GM21737 (cell line): Measurements from ENCODE around the gene EHD4.

ENCODE experiments used
- ATAC-seq: cut with Tn5 transposase; IDR thresholded peaks from one replicate; pipeline ENCODE4 v1.9.1; 2021; ENCODE audit warnings: mild to moderate bottlenecking, moderate library complexity; ENCODE audit not compliant: unreplicated experiment

Gene EHD4

DNA sequence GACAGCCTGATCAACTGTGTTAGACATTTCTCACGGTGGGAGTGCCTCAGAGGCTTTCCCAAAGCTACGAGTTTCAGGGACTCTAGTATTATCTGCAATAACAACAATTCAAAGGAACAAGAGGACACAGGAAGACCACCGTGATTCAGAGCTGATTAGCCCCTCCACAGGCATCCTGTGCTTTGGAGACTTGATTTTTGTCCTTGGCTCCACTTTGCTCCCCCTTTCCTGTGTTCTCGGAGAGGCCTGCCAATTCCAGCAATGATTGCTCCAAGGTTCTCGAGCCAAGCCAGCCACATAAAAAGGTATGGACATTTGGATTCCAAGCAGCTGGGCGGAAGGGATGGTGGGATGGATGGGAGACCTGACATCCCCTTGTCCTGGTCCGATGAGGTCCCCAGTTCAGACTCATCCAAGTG lies 14.3 kb downstream of the EHD4 start:
- no peak for ATAC-seq

DNA sequence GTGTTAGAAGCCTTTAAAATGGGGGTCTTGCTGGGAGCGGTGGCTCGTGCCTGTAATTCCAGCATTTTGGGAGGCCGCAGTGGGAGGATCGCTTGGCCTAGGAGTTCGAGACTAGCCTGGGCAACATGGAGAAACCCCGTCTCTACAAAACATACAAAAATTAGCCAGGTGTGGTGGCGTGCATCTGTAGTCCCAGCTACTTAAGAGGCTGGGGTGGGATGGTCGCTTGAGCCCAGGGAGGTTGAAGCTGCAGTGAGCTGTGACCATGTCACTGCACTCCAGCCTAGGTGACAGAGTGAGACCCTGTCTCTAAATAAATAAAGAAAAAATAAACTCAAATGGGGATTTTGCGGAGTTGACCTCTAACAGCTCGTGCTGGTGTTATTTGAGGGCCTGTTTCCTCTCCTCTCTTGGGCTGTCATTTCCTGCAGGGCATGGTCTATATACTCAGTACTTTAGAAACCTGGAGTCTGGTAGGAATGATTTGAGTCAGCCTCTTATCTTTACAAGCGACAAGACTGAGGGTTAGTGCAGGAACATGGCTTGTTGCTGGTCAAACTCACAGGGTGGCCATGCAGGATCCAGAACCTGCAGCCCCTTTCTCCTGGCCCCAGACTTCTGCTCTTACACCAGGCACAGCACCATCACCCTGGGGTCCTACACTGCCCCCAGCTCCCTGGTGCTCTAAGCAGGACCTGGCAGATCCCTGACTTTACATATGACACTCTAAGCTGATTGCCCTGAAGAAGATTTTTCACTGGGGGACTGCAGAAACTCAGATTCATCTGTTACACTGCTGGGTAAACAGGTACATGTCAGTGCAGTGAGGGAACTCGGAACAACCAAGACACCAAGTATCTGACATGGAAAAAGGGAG lies 15.1 kb downstream of the EHD4 start:
- peak; percentile 73 for ATAC-seq

DNA sequence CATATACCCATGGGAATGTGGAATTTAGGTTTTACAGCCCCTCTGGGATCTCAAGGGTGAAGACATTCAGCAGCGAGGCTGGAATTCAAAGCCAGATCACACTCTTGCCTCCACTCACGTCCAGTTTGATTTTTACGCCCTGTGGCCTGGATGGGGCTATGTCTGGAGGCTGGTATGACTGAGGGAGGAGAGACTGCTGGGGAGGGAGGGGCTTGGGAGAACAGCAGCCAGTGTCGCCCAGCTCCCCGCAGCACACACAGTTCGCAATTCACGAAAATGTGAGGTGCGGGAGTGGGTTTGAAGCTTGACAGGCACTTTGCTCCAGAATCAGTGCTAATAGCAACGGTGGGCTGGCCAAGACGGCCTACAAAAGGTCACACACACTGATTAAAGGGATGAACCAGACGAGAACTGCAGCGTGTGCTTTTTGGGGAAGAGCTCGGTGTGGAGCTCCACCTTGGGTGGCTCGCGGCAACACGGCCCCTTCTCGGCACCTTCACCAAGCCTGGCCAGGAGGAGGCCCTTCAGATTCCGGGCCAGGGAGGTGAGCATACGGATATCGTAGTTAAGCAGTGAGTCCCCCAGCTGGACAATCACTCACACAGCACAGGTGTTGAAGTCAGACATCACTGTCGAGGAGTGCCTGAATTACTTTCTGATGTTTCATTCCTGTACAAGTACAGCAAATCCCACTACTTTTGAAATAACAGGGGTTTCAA lies 16.4 kb downstream of the EHD4 start:
- no peak for ATAC-seq

DNA sequence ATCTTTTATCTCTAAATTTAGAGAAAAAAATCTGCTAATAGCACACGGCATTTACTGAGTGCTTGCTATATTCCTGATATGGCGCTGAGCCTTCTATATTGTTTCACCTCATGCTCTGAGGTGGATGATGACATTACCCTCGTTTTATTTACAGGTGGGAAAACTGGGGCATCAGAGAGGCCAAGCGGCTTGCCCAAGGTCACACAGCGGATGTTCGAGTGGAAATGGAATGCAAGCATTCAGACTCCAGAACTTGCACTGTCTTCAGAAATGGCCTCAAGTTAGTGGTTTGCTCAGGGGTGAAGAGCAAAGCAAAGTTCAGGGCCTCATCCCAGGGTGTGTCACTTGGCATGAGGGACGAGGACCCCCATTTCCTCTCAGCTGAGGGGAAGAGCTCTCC lies 17.3 kb downstream of the EHD4 start:
- no peak for ATAC-seq

DNA sequence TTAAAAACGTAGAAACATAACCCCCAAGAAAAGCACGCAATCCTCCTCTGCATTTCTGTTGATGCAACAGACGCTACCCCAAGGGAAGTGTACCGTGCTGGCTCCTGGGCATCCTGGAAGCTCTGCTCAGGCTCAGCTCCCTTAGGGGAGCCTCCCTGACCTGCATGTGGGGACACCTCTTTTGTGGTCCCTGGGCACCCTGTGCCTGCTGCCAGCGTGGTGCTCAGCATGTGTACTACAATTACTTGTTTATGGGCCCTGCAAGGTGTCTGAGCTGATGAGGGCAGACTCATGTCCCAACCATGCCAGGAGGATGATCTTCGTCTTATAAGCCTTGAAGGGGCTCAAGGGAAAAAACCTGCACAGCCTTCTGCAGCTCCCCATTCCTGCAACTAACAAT lies 18.3 kb downstream of the EHD4 start:
- no peak for ATAC-seq

DNA sequence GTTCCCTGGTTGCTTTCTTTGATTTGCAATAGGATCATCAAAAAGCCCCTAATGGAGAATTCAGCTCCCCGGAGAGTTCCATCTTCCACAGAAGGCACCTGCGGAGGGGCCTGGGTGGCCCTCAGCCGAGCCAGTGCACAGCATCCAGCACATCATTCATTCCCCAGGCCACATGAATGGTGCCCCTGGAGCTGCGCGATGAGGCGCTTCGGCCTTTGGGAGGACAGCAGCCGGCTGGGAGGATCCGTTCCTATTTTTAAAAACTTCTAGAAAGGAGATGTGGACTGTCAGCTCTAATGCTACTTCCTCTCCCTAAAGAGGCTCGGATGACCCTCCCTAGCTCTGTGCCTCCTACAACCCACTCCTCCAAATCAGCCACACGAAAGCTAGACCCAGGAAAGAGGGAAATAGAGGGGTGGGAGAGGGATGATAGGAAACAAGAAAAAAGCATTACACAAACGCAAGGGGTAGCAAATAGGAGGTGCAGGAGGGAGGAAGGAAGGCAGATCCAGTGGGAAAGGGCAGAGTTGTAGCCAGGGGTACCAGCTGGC lies 20.3 kb downstream of the EHD4 start:
- no peak for ATAC-seq

DNA sequence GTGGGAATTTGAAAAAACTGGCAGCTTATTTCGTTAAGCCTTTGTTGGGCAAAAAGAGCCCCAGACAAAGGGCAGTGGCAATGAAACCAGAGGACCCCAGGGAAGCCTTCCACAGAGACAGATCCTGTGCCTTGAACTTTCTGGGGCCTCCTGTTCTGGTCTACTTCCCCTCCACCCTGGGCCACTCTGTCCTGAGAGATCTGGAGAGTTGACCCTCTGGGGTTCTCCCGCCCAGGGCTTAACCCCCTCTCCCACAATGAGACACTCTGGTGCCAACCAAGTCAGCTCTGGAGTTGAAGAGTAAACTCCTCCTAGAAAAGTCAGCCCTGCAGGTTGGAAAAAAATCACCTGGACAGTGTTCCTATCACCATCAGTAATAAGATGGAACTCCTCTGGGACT lies 20.8 kb downstream of the EHD4 start:
- no peak for ATAC-seq

DNA sequence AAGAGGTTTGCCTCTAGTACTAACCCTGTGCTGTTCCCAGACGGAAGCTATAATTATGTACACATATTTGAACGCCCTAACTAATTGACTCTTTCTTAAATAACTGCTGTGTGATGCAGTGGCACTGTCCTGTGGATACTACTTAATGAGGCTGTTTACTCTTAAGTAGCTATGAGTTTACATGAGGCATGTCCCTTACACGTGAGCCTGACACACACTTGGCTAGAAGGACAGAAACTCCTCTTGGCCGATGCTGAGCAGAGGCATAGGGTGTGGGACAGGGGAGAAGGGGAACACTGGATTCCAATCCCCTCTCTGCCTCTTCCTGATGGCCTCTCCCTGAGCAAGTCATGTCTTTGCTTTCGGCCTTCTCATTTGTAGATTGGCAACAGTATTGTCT lies 21.9 kb downstream of the EHD4 start:
- ATAC-seq, result no peak

DNA sequence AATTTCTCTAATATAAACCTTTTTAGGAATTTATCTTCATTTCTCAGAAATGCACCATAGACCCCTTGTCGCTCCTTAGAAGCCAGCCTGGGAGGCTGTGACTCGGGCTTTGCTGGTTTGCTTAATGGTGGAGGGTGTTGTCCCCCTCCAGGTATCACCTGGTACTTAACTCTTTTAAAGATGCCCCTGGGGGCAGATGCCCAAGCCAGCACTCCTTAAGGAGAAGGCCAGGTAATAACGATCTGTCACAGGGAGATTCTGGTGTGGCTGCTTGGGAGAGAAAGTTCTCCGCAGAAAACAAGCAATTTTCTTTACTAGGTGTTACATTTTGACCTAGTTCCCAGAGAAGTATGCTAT lies 22.3 kb downstream of the EHD4 start:
- ATAC-seq, result no peak

DNA sequence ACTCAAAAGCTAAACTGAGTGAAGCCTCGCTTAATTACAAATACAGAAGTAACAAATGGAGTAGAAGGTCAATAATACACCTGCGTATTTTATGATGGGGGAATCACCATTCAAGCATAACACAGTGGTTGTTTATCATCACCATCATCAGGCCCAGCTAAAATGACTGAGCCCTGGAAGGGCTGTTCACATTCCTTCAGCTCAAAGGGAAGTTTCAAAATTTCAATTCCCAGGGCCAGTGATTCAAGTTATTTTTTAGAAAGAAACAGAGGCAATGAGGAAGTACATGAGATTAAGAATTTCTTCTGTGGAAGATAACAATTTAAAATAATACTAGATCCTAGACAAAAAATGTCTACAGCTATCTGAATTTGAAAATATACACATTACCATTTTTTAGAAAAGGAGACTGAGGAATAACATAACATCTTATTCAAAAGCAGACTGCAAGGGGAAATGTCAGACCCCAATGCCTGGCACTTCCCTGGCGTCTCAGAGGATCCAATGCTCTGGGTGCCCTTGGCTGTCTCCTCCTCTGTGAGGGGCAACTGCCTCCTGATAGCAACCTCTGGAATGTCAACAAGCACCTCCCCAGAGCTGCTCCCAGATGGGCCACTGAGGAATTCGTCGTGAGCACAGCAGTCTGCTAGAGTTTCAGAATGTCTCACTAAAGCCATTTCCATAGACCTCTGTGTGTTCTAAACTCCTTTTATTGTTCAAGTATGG lies 22.8 kb downstream of the EHD4 start:
- no peak for ATAC-seq

DNA sequence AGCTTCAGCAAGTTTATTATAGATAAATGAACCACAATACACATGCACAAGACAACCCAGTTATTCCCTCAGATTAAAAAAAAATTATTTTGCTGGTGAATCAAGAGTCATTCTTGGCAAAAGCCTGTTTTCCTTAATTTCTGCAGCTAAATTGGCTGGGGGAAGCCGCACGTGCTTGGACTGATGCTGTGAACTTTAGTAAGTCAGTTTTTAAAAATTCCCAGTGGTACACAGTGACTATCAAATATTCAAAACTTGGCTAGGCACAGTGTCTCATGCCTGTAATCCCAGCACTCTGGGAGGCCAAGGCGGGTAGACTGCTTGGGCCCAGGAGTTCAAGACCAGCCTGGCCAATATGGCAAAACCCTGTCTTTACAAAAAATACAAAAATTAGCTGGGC lies 23.9 kb downstream of the EHD4 start:
- ATAC-seq, result no peak

DNA sequence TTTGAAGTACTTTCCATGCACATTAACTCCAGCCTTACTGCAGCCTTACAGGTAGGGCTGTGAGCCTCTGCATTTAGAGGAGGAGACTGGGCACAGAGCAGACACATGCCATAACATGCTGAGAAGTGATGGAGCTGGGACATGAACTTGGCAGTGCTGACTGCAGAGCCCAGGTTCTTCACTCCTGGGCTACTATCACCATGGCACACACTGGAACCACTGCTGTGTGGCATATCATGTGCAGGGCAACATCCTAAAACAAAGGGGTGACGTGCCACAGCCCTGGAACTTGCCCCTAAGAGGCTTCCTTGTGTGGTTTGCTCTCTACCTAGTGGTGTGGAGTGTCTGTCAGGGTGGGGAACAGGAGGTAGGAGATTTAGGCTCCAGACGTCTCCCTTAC lies 25.4 kb downstream of the EHD4 start:
- no peak for ATAC-seq

DNA sequence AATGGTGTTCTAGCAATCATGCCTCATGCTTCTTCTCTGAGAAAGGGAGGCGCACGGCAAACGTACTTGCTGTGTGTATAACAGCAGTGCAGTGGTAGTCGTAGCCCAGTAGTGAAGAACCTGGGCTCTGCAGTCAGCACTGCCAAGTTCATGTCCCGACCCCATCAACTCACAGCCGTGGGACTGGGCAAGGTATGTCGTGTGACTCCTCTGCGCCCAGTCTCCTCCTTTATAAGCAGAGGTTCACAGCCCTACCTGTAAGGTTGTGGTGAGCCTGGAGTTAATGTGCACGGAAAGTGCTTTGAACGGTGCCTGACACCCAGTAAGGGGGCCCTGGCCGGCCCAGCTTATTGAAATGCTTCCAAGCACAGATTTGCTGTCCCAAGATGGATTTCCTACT lies 26.6 kb downstream of the EHD4 start:
- no peak for ATAC-seq

DNA sequence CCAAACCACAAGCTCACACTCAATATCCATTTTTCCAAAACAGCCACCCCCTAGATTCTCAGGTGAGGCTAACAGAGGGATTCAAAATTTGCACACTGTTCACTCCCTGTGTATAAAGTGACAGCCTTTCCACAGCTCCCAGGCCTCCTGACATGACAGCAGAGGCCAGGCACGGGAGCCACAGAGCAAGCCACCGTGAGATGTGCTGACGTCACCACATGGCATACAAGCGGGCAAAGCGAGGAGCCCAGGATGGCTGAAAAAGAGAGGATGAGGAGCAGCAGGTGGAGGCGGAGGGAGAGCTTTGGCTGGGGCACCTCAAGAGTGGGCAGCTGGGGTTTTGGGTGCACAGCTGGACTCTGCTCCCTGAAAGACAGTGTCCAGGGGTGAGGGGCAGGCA lies 27.1 kb downstream of the EHD4 start:
- no peak for ATAC-seq

DNA sequence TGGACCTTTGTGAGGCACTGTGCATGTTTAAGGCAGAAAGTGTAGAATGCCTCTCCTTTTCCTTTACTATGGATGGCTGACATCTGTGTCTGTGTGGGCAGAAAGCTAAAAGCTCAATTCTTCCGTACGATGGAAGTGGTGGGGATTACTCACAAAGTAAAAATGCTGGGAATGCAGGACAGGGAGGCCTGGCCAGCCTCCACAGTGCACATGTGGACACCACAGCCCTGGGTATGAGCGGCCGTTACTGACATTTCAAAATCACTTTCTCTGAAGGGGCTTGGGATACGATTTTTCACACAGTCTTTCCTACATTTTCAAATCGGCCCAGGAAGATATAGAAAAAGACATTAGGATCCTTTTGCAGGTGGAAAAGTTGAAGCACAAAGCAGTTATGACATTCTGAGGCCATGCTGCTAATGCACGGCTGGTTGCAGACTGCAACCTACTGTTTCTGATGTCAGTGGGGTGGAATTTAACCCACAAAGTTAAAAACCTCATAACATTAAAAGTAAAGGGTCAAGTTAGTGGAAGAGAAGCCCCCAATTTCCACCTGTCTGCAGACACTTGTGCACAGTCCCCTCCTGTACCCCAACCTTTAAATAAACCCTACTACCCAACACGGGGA lies 27.9 kb downstream of the EHD4 start:
- ATAC-seq, result no peak

DNA sequence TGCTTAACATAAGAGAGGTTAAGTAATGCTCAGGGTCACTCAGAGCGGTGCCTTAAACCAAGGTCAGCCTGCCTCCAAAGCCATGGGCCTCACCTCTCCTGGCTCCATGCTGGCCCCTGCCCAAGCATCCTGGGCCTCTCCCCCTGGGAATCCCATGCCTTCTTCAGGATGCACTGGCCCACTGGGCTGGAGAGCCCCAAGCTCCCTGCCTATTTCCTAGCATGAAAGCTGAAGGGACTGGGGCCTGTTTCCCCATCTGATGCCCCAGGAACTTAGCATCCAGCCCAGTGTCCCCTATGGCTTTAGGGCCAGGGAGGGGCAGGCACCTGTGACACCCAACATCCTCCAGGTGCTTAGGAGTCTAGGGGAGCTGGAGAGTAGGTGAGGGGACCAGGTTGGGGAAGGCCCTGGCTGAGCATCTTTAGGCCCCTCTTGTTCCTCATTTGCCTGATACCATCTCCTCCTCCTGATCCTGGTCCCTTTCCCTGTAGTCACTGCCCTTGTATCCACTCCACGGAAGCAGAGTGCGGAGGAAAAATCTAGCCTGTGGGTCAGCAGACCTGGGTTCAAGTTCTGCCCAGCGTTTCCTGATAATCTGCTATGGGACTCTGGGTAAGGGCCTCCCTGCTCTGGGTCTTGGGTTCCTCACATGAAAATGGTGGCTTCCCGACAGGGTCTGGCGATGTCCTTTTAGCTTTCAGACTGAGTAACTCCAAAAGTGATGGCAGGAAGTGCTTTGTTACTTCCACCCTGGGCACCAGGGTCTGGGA lies 28.6 kb downstream of the EHD4 start:
- ATAC-seq, result no peak

DNA sequence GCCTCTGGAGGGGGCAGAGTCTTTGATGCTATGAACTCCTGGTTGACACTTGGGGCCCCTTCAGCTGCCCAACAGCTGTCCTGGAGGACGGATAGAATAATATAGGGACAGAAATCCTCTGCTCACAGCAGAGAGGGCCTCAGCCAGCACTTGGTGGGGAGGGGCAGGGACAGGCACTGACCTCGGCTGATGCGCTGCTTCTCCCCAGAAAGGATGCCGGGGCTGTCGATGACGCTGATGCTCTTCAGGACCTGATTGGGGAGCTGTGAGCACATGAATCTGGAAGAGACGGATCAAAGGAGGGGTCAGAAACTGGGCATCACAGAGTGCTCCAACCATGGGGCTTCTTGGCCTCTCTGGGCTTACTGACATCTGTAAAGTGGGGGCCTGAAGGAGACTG lies 29.5 kb downstream of the EHD4 start:
- ATAC-seq, result no peak

DNA sequence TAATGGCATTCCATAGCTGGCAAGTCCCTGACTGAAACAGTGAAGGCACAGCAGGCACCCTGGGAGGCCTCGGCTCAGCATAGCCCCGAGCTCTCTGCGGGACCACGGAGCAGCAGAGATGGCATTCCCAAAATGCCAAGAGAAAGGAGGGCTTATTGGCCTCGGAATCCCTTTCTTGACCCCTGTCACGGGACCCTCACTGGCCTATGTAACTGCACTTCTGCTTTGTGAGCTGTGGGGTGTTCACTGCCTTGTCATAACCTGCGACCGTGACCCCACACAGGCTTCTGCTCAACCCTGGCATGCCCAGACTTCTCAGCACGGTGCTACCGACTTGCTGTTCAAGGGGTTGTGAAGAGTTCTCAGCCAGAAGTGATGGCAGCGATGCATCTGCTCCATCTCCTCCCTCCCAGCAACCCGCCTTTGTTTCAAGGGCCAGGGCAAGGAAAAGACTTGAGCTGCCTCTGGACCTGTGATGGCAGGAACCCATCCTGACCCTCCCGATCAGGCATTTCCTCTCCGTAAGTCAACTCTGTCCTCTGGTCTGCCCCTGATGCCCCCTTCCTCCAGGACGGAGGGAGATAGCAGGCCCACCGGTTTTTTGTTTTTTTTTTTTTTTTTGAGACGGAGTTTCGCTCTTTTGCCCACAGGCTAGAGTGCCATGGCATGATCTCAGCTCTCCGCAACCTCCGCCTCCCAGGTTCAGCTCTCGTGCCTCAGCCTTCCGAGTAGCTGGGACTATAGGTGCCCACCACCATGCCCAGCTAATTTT lies 30.5 kb downstream of the EHD4 start:
- ATAC-seq, result no peak

DNA sequence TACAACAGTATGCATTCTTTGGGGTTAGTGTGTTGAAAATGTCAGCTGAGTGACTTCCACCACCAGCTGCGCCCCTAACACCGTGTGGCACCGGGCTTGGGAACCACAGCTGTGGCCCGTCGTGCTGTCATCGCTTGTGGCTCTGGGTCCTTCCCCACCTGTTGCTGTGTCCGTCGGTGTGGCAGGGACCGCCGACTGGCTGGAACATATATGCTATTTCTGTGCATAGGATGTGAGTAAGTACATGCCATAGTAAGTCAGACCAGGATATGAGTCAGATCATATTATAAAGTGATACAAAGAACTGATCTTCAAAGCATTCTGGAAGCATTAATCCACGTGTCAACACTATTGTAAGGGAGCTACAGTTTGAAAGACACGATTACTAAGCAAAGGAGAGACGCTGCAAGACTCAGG lies 31.9 kb downstream of the EHD4 start:
- ATAC-seq, result no peak

DNA sequence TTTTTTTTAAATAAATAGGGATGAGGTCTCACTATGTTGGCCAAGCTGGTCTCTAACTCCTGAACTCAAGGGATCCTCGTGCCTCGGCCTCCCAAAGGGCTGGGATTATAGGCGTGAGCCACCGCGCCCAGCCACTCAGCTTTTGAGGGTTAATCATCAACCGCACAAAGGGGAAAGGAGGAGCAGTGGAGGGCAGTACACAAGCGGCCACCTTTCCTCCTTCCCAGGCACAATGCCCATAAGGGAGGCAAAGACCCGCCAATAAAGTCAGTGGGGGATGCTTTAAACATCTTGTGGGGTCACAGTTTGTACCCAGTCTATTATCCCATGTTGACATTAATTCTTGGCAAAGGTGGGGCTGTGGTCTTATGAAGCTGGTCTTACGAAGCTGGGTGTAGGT lies 32.4 kb downstream of the EHD4 start:
- no peak for ATAC-seq
